Activated CD8-positive, alpha-beta memory T cell treated with anti-CD3 and anti-CD28 coated beads for 4 hours (primary cell): Measurements from ENCODE around the gene PIK3IP1.
"Not testable (repeated sequence)": the region's sequence is repeated elsewhere in the genome, so short reads cannot be mapped to it uniquely, and the experiment has no call there.

Source experiments
- DNase-seq, 2 donors: peaks; one replicate each; pipeline ENCODE4 v3.0.0-alpha.2; 2020; ENCODE audit warnings: low read depth in 2 of 2

PIK3IP1 gene, protein sequence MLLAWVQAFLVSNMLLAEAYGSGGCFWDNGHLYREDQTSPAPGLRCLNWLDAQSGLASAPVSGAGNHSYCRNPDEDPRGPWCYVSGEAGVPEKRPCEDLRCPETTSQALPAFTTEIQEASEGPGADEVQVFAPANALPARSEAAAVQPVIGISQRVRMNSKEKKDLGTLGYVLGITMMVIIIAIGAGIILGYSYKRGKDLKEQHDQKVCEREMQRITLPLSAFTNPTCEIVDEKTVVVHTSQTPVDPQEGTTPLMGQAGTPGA

DNA sequence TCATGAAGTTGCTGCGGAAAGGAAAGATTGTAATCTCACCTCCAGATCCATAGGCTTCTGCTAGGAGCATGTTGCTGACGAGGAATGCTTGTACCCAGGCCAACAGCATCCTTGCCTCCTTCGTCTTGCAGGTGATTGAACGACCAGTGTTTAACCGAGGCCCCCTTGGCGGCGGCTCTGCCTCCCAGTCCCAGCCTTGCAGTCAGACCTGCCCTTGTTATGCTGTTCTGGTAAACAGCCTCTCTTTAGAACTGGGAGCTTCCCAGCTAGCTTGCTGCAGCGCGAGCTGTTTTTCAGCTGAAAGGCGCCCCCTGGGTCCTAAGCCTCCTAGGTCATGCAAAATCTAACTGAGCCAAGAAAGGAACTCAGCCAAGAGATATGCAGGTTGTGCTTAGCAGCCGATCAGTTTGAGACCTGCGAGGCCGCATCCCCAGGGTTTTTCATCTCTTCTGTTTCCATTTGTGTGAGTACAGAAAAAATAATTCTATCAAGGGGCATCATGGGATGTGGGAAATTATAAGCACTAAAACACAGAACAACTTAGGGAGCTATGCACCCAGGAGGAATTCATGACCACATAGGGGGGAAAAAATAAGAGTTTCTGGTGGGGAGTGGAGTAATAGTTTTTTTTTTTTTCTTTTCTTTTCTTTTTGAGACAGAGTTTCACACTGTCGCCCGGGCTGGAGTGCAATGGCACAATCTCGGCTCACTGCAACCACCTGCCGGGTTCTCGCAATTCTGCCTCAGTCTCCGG is at the start of gene PIK3IP1:
PIK3IP1 (minus strand) TSS at position 253 of the 754 bp plus-strand sequence; CDS start at position 109, 144 bp downstream.
- peak; percentile 64 to 78 for DNase-seq

DNA sequence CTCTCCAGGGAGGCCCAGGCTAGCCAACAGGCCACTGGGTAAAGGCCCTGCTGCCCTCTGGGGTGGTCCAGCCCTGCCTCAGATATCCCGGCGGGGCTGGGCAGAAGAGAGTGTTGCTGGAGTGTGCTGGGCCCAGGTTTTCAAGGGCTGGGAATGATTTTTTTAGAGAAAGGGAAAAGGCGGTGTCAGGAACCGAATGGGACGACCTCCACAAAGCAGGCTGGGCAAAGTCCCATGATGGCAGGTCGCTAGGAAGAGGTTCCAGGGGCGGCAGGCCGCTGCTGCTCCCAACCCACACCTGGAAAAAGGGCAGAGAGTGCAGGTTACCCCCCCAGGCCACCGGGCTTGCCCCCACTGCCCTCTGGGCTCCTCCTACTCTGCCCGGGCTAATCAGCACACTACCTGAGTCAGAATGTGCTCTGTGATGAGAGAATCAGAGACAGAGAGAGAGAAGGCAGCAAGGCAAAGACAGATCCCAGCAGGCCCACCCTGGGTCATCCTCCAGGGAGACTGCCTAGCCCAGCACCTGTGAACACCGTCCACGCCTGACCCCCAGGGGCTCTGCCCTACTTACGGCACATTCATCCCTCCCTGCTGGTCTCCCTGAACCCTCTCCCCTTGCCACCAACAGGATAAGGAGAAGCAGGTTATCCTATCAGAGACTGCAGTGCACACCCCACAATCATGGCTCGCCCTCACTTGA is 49.2 kb upstream of the PIK3IP1 start:
- DNase-seq, result no peak

DNA sequence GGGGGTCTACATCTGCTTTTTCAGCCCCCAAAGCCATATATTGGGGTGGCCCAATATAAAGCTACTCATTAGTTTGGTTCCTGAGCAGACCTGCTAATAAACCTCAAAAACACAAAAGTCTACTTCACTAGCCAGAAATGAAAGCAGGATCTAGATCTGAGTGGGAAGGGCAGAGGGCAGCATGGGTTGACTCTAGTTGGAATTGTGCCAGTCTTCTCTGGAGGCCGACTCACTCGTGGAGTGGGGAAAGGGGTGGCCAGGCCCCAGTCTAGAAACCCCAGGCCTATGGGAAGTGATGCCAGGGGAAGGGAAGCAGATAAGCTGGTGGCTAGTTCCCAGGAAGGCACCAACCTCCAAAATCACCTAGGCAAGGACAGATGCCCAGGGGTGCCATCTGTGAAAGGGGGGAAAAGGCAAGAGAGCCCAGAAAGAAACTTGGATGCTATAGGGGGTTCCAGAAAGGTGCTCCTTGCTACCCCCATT is 48.5 kb upstream of the PIK3IP1 start:
- no peak for DNase-seq

DNA sequence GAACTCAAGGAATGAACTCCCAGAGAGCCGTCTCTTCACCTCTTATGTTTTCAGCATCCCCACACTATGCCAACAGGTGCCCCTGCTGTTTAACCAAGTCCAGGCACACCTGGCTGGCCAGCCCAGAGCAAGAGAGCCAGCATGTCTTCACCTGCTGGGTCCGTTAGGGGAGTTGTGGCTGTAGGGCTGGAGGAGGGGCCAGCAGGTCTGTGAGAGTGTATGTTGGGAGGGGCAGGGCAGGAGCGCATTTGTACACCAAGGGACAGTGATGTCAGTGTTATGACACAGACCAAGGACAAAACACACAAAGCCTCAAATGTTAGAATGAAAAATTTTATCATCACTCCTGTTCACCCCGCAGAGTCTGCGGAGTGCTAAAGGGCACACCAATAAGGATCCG is 48.1 kb upstream of the PIK3IP1 start:
- no peak for DNase-seq

DNA sequence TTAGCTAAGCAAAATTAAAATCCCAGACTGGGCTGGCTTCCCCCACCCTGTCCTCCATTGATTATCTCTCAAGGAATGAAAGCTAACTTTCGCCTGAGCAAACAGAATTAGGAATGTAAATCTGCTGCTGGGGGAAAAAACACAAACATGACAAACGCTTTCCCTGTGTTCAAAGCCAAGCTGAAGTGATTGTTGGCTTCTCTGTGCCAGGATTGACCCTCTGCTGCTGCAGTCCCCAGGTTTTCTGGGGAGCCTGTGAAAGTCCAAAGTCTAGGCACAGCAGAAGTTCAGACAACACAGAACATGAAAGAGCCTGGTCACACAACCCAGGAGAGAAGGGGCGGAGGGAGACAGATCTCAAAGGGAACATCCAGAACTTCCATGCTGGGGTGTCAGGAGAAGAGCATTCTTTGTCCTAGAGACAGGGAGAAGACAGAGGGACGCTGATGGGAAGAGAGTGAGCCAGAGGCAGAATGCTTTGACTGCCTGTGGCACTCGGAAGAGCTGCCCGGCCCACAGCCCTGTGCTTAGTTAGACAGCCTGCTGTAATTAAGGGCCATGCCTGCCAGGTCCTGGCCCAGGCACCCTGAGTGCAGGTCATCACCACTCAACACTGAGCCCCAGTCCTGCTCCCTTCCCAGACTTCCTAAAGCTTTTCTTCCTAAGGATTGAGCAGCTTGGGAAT is 47.0 kb upstream of the PIK3IP1 start:
- no peak for DNase-seq

DNA sequence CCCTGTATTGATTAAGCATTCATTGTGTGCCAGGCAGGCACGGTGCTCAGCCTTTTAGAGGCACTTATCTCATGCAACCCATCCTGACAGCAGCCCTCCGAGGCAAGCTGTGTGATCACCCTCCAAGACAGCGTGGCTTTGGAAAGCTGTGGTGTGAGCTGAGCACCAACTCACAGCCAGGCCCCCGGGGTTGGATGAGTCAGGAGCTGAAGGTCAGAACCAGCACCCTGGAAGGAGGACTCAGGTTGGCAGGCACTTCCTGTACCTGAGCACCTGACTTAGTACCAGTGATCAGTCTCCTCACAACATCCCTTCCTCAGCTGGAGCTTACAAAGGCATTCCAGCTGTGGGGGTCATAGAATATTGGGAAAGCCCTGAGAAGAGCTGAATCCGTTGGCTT is 44.9 kb upstream of the PIK3IP1 start:
- DNase-seq, result no peak

DNA sequence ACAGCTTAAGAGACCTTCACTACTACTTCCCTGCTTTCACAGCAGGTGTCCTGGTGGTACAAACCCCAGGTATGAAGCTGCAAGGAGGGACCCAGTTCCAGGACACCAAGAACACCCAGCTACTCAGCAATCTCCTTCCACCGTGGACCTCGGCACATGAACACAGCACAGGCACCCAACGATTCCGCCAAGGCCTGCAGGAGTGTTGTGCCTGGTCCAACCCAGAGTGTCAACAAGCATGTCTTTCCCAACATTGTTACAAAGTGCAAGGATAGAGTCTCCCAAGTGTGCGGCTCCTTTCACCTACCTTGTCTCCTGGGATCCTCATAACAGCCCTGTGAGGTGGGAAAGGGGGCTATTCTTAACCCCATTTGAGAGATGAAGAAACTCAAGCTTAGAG is 42.0 kb upstream of the PIK3IP1 start:
- no peak for DNase-seq

DNA sequence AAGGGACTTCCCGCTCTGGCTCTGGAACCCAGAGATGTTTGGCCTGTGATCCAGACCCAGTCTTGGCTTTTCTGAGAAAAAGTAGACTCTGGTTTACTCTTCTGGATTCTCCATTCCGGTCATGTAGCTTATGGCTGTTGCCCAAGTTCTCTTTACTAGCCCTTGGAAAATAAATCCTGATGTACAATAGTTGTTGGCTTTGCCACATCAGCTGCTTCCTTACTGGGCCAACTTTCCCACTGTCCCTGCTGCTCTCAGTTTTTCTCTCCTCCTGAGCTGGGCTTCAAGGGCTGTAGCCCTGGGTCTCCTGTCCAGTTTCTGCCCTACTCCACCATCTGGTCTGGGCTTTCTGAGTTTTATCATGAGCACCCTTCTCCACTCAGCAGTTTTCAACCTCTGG is 41.4 kb upstream of the PIK3IP1 start:
- no peak for DNase-seq

DNA sequence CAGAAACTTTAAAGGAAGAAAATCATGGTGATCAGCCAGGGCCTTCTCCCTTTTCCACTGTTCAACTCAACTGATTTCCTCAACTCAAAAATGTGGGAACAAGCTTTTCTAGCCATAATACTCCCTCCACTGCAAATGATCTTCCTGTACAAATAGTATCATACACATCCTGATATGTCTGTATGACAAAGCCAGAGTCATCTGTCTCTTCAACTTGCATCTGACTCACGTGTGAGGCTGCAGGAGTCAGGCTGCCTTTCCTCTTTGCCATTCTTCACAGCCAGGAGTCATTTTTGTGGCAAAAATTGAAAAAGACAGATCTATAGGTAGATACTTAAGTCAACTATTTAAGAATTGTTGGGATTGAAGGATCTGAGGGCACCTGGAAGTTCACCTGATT is 40.6 kb upstream of the PIK3IP1 start:
- no peak for DNase-seq

DNA sequence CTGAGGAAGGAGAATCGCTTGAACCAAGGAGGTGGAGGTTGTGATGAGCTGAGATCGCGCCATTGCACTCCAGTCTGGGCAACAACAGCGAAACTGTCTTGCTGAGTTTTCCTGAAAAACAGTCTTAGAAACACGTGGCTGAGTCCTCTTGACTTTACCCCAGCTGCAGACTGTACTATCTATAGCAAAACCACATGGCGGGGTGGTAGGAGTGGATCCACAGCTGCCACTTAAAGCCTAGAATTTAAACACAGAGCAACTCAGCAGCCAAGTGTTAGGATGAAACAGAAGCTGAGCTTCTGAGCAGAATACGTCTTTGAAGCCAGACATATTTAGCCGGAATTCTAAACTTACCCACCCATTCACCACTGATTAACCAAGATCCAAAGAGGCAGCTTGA is 39.7 kb upstream of the PIK3IP1 start:
- DNase-seq, result no peak

DNA sequence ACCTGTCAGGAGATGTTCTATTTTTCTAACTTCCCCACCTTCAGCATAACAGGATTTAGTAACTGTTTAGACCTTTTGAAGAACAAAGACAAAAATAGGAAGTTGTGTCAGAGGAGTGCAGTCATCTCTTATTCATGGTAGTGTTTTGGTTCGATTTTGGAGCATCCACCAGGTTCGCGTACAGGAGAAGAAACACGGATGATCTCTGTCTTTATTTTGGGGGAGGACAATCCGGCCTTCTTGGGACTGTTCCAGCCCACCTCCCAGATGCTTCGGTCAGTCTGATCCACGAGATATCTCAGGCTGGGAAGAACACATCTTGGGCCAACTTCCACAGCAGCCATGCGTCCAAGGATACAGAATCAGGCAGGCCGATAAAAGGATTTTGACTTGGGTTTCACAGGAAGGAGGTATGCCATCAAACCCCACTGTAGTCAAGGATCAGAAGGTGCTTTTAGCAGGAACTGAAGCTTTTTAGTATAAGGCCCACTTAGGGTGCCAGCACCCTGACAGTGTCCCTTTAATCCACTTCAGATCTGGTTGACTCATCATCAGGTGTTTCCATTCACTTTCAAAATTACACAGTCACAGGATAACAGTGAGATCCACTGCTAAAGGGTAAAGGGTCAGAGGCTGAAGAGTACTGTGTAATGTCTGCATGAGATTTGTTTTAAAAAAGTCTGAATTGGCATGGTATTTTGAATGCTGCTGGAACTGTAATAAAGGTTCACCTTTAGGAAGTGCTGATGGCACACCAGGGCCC is 37.3 kb upstream of the PIK3IP1 start:
- DNase-seq, result no peak

DNA sequence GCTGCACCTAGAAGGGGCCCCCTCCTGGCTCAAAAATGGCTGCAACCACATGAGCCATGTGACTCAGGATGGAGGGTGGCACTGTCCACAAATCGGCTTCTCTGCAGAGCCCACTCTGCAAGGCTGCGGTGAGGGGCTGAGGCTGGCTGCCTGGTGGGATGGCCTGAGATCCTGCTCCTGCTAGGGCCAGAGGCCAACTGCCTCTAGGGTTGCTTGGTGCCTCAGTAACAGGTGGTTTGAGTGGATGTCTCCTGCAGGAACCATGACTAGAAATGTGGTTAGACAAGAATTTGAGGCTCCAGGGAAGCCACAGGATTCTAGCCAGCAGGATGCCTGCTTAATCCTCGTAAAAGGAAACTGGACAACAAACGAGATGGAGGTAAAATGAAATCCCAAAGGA is 36.7 kb upstream of the PIK3IP1 start:
- no peak for DNase-seq

DNA sequence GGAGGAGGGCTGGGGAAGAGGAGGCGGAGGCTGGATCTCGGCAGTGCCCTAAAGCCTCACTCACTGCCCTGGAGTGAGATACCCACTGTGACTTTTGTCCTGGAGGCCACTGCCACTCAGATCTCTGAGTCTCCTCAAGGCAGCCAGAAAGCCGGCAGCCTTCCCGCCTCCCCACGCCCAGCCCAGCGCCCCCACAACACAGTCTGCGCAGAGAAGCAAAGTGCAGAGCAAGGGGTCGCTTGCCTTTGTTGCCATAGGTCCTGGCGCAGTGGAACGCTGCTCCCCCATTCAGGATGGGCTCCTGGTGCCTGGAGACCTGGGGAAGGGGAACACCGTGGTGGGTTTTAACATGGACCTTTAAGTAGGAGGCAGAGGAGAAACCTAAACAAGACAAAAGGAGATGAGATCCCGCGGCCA is 36.3 kb upstream of the PIK3IP1 start:
- no peak for DNase-seq

DNA sequence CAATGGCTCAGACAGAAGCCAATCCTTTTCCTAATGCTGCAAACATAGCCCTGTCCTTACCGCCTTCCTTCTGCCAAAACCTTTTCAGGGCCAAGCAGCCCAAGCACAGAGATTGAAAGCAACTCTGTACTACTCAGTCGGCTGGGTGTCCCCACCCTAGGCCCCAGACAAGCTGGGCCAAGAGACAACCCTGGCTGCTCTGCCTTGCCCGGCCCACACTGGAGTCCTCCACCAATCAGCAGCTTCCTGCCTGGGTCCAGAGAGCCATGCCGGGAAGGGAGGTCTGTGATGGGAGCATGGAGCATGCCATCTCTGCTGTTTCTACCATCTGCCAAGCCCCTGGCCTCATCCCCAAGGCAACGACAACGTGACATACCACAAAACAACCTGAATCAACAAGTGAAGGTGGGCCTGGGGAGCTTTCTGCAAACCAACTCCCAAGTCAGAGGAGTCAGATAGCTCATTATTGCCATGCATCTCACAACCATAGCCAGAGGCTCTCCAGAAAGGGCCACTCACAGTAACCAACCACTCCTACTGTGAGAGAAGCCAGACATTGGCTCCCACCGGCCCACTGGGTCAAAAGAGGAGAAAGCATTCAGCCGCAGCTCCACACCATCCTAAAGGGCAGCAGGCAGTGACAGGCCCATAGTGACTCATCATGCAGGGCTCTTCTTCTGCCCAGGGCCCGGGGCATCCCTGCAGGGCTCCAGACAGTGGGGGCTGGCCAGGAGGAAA is 35.7 kb upstream of the PIK3IP1 start:
- DNase-seq, result no peak

DNA sequence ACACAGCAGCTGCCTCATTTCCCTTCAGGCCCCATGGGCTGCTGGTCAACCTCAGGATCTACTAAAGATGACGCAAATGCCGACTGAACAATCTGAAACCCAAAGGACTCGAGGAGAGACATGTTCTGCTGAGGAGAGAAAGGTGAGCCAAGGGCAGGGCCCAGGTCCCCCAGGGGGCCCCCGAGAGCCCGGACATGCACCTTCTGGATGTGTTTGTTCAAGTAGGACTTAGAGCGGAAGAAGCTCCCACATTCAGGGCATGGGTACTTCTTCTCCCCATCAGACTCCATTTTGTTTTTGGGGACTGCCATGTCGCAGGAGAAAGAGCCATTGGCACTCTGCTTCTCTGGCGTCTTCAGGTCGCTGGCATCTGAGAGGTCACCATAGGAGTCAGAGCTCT is 34.6 kb upstream of the PIK3IP1 start:
- no peak for DNase-seq

DNA sequence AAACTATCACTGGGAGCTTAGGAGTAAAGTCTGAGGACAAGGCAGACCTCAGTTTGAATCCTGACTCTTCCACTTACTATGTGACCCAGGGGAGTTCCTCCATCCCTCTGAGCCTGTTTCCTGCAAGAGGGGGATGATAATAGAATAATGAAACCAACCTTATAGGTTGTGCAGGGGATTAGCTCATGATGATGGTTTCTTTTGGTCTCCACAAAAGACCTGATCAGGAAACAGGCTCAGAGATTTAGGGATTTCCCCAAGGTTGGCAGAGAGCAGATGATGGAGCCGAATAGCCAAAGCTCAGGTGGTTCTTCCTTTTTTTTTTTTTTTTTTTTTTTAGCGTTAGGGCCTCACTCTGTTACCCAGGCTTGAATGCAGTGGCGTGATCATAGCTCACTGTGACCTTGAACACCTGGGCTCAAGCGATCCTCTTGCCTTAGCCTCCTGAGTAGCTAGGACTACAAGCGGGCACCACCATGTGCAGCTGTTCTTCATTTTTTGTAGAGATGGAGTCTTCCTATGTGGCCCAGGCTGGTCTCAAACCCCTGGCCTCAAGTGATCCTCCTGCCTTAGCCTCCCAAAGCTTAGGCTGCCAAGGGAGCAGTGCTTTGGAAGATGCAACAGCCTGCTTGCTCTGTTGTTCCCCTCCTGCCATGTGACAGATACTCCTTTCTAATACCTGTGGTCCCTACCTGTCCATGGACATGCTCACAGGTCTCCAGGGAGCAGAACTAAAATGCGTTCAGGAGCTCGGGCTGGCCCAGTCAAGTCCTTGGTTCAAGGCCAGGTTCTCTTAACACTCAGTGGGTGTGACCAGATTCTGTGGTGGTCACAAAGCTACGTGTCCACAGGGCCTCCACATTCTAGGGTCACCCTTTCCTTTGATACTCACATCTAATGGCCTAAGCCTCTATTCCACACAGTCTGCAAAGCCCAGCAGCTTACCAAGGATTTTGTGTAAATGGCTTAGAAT is 31.6 kb upstream of the PIK3IP1 start:
- no peak for DNase-seq

DNA sequence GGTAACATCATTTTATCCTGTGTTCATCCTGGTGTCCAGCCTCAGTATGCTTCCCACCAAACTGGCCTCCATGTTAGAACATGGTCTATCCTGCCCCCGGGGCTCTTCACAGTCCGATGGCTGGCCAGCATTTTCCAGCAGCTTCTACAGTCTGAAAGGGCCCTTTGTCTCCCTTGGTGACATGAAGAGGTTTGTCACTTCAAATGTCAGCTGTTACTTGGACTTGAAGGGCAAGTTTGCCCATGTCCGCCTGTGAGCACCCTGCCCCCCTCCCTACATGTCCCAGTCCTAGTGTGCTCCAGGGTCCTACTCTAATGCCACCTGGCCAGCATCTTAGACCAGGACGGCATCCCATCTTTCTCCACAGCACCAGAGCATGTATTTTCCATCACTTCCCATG is 29.1 kb upstream of the PIK3IP1 start:
- DNase-seq, result no peak

DNA sequence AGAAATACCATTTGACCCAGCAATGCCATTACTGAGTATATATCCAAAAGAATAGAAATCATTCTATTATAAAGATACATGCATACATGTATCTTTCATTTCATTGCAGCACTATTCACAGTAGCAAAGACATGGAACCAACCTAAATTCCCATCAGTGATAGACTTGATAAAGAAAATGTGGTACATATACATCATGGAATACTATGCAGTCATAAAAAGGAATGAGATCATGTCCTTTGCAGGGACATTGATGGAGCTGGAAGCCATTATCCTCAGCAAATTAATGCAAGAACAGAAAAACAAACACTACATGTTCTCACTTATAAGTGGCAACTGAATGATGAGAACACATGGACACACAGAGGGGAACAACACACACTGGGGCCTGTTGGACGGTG is 21.9 kb upstream of the PIK3IP1 start:
- not testable (repeated sequence) for DNase-seq

DNA sequence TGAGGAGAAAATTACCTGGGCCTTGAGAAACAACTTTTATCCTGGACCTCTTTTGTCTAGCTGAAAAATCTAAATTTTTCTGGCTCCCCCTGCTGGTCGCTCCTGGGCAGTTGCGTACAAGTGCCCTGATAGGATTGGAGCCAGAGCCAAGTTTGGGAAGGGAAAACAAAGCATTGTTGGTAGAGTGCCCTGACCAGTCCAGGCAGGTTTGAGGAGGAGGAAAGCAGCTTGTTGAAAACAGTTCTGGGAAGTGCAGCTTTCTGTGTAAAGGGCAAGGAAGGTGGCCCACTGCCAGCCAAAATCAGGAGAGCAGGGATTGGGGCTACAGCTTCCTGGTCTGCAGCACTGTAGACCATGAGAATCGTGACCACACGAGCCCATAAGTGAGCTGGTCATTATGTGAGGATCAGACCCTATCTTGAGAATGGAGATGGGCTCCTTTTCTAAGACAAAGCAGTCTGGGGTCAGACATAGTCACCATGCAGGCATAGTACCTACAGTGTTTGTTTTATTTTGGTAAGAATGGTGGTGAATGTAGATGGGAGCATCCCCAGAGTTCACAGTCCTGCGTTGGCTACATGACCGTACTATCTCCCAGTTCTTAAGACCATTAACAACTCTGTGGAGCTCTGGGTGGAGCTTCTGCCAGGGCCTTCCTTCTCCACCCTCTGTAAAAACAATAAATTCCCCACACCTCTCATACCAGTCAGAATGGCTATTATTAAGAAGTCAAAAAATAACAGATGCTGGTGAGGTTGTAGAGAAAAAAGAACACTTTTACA is 21.3 kb upstream of the PIK3IP1 start:
- DNase-seq, result peak in 1 of 2 donors; percentile 32
